GM08714 (cell line): ENCODE measurements around the gene HK1.

Source experiments
- H3K4me3 ChIP-seq: fragments of 200-500 bp; sonication (Bioruptor generic); 2 replicates; pipeline ENCODE4 v1.5.1; 2014; ENCODE audit warnings: mild to moderate bottlenecking, low read length, inconsistent platforms
- ZNF274 ChIP-seq: IDR thresholded peaks from 2 replicates; pipeline ENCODE4 v1.6.1; 2012; ENCODE audit warnings: mild to moderate bottlenecking, low read depth, low read length

HK1 gene

GRCh38 chr10:69388488-69388887, 110.2 kb downstream of the HK1 start:
- TF ChIP-seq ZNF274, result no peak
- no peak overlapping the region for H3K4me3 ChIP-seq

DNA sequence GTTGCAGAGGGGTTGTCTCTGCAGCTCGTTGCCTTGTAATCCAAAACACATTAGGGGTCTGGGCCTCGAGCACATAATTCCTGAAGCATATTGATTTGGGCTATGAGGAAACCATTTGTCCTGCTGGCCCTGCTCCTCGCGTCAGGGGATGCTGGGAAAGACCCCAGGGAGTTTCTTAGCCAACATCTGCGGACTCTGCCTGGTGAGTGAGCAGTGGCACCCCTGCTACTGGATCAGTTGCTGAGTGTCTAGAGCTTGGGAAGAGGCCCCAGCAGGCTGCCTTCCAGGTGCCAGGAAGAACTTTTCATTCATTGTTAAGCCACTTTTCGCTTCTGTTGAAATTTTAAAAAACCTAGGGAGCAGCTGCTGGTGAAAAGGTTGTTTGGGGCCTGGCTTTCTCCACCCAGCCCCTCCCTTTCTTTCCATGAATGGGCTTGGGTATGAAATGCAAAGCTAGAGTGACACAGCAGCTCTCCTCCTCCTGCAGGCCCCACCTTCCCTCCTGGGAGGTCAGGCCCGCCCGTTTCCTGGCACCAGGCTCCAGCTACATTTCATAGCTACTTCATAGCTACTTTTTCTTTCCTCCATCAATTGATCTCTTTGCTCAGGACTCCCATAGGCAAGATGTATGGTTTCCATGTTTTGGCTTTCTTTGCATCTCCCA, 111.7 kb downstream of the HK1 start:
- no peak for TF ChIP-seq ZNF274
- no peak overlapping the region for H3K4me3 ChIP-seq

DNA sequence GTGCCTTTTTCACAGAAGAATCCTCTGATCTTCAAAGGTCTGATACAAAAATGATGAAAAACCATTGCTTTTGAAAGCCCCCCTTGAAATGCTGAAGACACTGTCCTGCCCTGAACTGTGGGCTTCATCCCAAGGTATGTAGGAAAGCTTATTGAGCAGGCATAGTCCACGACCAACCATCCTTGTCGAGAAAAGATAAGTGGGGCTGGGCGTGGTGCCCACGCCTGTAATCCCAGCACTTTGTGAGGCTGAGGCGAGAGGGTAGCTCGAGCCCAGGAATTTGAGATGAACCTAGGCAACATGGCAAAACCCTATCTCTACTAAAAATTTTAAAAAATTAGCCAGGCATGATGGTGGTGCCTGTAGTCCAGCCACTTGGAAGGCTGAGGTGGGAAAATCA, 112.9 kb downstream of the HK1 start:
- no peak for TF ChIP-seq ZNF274
- H3K4me3 ChIP-seq, result no peak overlapping the region

DNA sequence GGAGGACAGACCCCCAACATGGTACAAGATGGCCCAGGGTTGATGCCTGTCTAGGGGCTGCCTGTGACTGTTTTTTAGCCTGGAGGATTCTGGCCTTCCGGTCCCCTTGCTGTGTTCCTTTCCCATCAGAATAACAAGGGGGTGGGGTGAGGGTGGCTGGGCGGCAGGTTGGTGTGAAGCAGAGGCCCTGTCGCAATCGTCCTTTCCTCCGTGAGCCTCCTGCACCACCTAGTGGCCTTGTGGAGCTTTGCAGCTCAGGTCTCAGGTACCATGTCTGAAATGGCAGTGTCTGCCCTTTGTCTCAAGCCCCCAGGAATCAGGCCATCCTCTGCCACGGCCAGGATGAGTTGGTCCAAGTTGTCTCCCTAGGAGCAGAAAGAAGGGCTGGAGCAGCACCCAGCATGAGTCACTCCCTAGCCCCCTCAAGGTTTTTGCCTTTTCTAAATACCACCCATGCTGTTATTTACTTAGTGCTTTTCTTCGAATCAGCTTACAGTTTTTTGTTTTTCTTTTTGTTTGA, 114.2 kb downstream of the HK1 start:
- no peak overlapping the region for H3K4me3 ChIP-seq
- TF ChIP-seq ZNF274, result no peak

GRCh38 chr10:69394020-69394419, 115.7 kb downstream of the HK1 start:
- no peak for TF ChIP-seq ZNF274
- H3K4me3 ChIP-seq, result no peak overlapping the region

DNA sequence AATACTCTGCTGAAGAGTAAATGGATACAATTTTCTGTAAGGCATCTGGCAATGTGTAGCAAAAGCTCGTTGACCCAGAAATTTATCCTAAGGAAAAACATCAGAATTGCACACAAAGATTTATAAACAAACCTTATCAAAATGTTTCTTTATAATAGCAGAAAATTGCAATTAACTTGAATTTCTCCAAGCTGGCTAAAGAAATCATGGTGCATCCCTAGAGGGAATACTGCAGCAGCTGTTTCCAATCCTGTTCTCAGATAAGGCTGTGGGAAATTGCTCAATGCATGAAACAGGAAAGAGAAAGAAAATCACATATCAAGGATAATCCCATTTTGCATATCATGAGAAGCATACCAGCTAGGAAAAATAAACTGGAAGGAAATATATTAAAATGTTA, 119.7 kb downstream of the HK1 start:
- H3K4me3 ChIP-seq, result no peak overlapping the region
- TF ChIP-seq ZNF274, result no peak

GRCh38 chr10:69398466-69398865, 120.2 kb downstream of the HK1 start:
- no peak overlapping the region for H3K4me3 ChIP-seq
- TF ChIP-seq ZNF274, result no peak

GRCh38 chr10:69400936-69401335, 122.6 kb downstream of the HK1 start:
- H3K4me3 ChIP-seq, result no peak overlapping the region
- no peak for TF ChIP-seq ZNF274

- no peak overlapping the region for H3K4me3 ChIP-seq
- TF ChIP-seq ZNF274, result no peak
Measured at GRCh38 chr10:69401416-69401815, 123.1 kb downstream of the HK1 start.

DNA sequence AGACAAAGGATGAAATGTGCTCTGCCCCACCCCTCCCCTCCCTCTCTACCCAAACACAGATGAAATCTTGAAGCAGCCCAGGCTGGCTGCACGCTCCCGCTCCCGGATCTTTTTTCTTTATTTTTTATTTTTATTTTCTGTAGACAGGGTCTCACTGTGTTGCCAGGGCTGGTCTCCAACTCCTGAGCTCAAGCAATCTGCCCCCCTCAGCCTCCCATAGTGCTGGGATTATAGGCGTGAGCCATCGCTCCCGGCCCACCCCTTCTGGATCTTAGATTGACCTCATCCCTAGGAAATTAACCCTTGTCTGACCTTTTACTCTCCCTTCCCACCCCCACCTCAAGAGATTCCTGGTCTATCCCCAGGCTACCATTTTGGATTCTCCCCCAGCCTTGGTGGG, 124.1 kb downstream of the HK1 start:
- TF ChIP-seq ZNF274, result no peak
- no peak overlapping the region for H3K4me3 ChIP-seq

GRCh38 chr10:69403066-69403465, 124.8 kb downstream of the HK1 start:
- H3K4me3 ChIP-seq, result no peak overlapping the region
- no peak for TF ChIP-seq ZNF274

DNA sequence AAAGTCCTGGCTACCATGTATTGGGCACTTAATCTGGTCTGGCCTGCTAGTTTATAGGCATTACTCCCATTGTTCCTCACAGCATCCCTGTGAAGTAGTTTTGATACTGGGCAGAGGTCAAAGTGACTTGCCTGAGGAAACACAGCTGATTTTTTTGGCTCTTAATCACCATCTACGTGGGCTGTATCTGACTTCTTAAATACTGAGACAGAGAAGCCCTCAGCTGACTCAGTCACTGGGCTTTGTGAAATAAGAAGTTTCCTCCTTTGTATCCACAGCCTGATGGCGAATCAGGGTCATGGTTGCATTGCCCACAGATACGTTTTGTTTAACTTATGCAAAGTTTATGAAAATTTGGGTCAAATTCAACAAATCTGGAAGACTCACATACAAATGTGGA, 125.2 kb downstream of the HK1 start:
- no peak overlapping the region for H3K4me3 ChIP-seq
- TF ChIP-seq ZNF274, result no peak

DNA sequence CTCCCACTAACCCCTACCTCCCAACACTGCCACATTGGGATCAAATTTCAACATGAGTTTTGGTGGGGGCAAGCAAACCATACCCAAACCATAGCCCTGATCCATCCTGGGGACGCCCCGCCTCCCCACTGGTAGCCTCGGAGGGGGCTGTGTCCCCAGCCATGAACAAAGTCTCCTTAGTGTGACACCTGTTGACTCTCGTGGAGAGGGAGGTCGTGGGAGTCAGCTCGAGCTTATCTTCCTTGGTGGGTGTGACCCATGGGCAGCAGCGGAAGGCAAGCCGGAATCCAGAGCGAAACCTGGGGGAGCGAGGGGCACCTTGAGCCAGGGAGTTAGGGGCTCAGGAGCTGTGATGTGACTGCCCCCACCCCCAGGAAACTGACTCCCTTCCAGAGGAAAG, 126.5 kb downstream of the HK1 start:
- H3K4me3 ChIP-seq, result no peak overlapping the region
- TF ChIP-seq ZNF274, result no peak

DNA sequence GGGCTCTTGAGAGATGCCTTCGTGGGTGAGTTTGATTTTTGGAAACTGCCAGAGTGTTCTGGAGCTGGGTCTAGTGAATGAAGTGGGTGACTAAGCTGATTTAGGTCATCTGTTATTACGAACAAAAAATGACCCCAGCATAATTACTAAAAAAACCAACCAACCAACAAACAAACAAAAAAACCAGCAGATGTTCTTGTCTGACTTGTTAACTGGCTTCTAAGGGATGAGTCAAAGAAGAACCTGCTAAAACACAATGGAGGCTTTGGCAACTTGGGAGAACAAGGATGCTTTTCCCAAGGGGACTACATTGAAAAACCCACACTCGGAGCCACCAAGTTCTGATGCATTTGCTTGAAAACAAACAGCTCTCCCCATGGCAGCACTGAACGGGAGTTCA, 126.9 kb downstream of the HK1 start:
- no peak for TF ChIP-seq ZNF274
- H3K4me3 ChIP-seq, result no peak overlapping the region

DNA sequence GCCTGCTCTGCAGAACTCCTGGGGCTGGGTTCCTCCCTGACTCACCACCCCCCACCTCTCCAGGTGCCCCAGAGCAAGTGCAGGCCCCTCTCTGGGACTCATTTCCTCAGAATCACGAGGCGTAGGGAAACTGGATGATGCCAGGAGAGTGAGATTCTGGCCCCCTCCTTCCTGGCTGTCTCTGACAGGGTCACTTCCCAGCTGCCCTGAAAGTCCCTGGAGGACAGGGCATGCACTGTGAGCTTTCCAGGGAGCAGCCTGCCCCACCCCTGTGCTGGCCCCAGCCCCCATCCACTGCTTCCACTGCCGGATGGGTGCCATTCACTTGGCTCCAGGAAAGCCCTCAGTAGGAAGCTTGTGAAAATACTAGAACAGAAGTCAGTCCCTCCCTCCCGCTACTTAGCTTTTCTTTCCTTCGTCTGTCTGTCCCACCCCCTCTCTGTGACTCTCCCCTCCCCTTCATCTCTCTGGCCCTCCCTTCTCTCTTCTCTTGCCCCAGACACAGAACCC, 128.1 kb downstream of the HK1 start:
- no peak overlapping the region for H3K4me3 ChIP-seq
- TF ChIP-seq ZNF274, result no peak
